ENCODE data around the gene GATA6. TPM values are rescaled to one million over a fixed set of nuclear protein-coding genes. Genes with fewer than 3 reads are reported as not detected.

The GATA6 gene
- total and polyA plus RNA-seq, 2 of the 8 experiments (the other 6 are each of a cell fraction or from before 2014, with no cell fraction given): 0.09 TPM; not detected in 1

DNA sequence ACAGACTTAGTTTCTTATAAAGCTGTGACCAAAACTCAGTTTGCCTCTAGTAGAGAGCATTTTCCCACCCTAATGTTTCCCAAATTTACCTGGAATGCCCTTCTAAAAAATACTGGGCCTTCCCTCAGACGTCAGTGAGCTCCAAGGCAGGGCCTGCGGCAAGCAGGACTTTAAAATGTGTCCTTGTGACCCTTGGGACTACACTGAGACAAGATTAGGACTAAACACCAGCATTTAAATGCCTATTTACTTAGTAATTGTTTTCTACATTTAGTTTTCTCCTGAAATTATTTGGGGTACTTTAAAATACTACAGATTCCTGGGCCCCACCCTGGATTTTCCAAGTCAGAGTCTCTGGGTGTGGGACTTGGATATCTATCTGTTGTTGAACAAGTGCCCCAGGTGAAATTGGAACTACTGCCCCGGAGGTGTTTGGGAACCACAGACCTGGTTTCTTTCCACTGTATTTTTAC lies 14.3 kb downstream of the GATA6 start:
- Histone ChIP-seq H2BK5ac (ENCODE audit: low read depth, low read length) (no peak overlapping the region), H3K23ac (ENCODE audit: insufficient read length) (no peak overlapping the region), H4K5ac (ENCODE audit: insufficient read length, low read depth, low read length) (no peak overlapping the region), H3K56ac (replicated peaks; ENCODE audit: insufficient read length, low read depth, low read length) (no peak overlapping the region), H3K79me2 (ENCODE audit: control insufficient read depth in 1 of 2, insufficient read depth in 2 of 2, low read length in 2 of 2) (no peaks in the 10 kb centered on the region), H2BK20ac (ENCODE audit: low read length) (no peak overlapping the region), H3K9me3 (ENCODE audit: insufficient read depth in 2 of 2, low read depth in 1 of 2, low read length in 1 of 2) (no peaks in the 10 kb centered on the region), H3K14ac (ENCODE audit: insufficient read length) (no peak overlapping the region), H3K9ac (replicated peaks in 1 of 4; ENCODE audit: extremely low read depth in 1 of 4, low read depth in 3 of 4, low read length in 3 of 4) (no peak overlapping the region), H4K20me1 (replicated peaks in 1 of 2; ENCODE audit: control insufficient read depth in 1 of 2, insufficient read depth in 2 of 2, low read length in 2 of 2) (no peaks in the 10 kb centered on the region), H4K8ac (ENCODE audit: extremely low read depth, insufficient read depth, low read length) (no peak overlapping the region), H2AK5ac (ENCODE audit: low read depth, low read length) (no peak overlapping the region), H3K79me1 (ENCODE audit: low read depth, low read length) (no peaks in the 10 kb centered on the region), H3K18ac (ENCODE audit: extremely low read depth, low read length) (no peak overlapping the region), H3K27ac (ENCODE audit: low read depth, low read length) (no peak overlapping the region), H3K4me1 (replicated peaks in 1 of 4; ENCODE audit: control insufficient read depth in 3 of 4, insufficient read depth in 4 of 4, low read length in 3 of 4) (no peaks in the 10 kb centered on the region; a peak in 1 of 7 replicates), H3K4me2 (ENCODE audit: insufficient read depth in 1 of 2, low read depth in 2 of 2, low read length in 2 of 2) (no peak overlapping the region), H3K27me3 (replicated peaks in 1 of 4; ENCODE audit: control insufficient read depth in 3 of 4, extremely low read depth in 1 of 4, insufficient read depth in 3 of 4, low read length in 3 of 4) (peaks cover 8 to 20% (median 13%) of the 10 kb centered on the region in 4 experiments), H3K4ac (replicated peaks; ENCODE audit: insufficient read length, low read depth, low read length) (no peak overlapping the region), H3K23me2 (ENCODE audit: low read depth, low read length) (no peaks in the 10 kb centered on the region), H3K4me3 (ENCODE audit: extremely low read depth in 1 of 4, insufficient read depth in 2 of 4, low read depth in 3 of 4, low read length in 4 of 4) (no peak overlapping the region), H2BK15ac (ENCODE audit: low read length) (no peak overlapping the region), H2BK120ac (replicated peaks; ENCODE audit: low read depth, low read length) (no peak overlapping the region), H4K91ac (replicated peaks; ENCODE audit: insufficient read length, low read length) (no peak overlapping the region), H2AFZ (ENCODE audit: low read length) (no peak overlapping the region), H3K36me3 (ENCODE audit: control insufficient read depth in 2 of 4, insufficient read depth in 4 of 4, low read length in 3 of 4) (no peaks in the 10 kb centered on the region), H2BK12ac (ENCODE audit: low read depth, low read length) (no peak overlapping the region)
- 86% methylated on average over 3 of the region's 3 CpGs; no CpG with 5 or more reads in 1 of the 2 experiments for WGBS, 2 experiments (ENCODE audit: extremely low coverage in 1 of 2, insufficient coverage in 1 of 2, insufficient read length in 1 of 2, insufficient replicate concordance in 2 of 2, low coverage in 1 of 2, low lambda C conversion rate in 2 of 2, missing lambda C conversion rate in 1 of 2)
- FAIRE-seq (no peak), DNase-seq (ENCODE audit: low read depth in 1 of 2, low spot score in 2 of 2) (no peak)
- ChIA-PET POLR2A (ENCODE audit: partially characterized antibody) (interaction anchor here (0.6 kb wide), 1 partner anchor 941 kb away, joined by 3 read pairs; no protein-coding TSS in a partner anchor), CTCF (ENCODE audit: partially characterized antibody) (interaction anchor here (0.5 kb wide), 1 partner anchor 242 kb away, joined by 3 read pairs; no protein-coding TSS in a partner anchor)
- TF ChIP-seq ZNF274 (IDR thresholded peaks at IDR 0.05; ENCODE audit: borderline replicate concordance, extremely low read depth, low read length): no peak
- TF ChIP-seq, protein P1, sequence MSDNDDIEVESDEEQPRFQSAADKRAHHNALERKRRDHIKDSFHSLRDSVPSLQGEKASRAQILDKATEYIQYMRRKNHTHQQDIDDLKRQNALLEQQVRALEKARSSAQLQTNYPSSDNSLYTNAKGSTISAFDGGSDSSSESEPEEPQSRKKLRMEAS (IDR thresholded peaks at IDR 0.05): no peak
